K562 (cell line): ENCODE measurements around the gene DR1. TPM values are rescaled to one million over a fixed set of nuclear protein-coding genes. Genes with fewer than 3 reads are reported as not detected.

Experiments used
- ATAC-seq: fragments of 200-7000 bp; cut with Tn5 transposase; 3 replicates; pipeline ENCODE4 v1.9.1; 2020; ENCODE audit warnings: moderate library complexity
- BruUV-seq: library from RNA; stranded (reverse); fragments of 400-500 nt; replicated peaks from 2 replicates; lab custom pipeline; 2021; lab: Mats Ljungman, UMichigan
- CTCF ChIA-PET: fragments of 300-600 bp; formaldehyde crosslinking; extraction: SDS; loops from one replicate; lab custom pipeline; 2021; ENCODE audit warnings: low intra/inter-chr PET ratio; lab: Yijun Ruan, JAX
- POLR2A ChIA-PET: fragments of 300-600, 350-650 bp; sonication (Branson Sonifier 250); formaldehyde crosslinking; extraction: SDS; loops from one replicate; lab custom pipeline; 2021; ENCODE audit warnings: antibody characterized with exemption, inconsistent platforms; lab: Yijun Ruan, JAX
- DNase-seq, 4 experiments: peaks; one replicate each; pipeline versions ENCODE4 v3.0.0 to v3.0.0-alpha.2; 2011 to 2018; ENCODE audit warnings: low spot score in 3 of 4, mixed read lengths in 3 of 4; ENCODE audit errors: extremely low read depth in 1 of 4
- FAIRE-seq: peaks from 2 replicates; lab custom pipeline; 2011; peaks lifted over from hg19 to GRCh38; lab: Jason Lieb, UNC
- H2AFZ ChIP-seq: 2 replicates; pipeline ENCODE4 v1.6.0; 2011; ENCODE audit warnings: low read depth, low read length, control low read depth, inconsistent platforms
- H3K27ac ChIP-seq: fragments of 200-600 bp; 3 replicates; pipeline ENCODE4 v1.8.0; 2011; ENCODE audit warnings: low read depth, mild to moderate bottlenecking, control low read depth, inconsistent platforms, low read length, moderate library complexity, mixed read lengths; ENCODE audit errors: extremely low read depth
- H3K27me3 ChIP-seq, 2 experiments: fragments of 300-600 bp in 1 of 2; 2 replicates in 1 of 2; 3 replicates in 1 of 2; pipeline versions ENCODE4 v1.6.0 to v1.8.0; 2011; ENCODE audit warnings: inconsistent platforms in 2 of 2, low read length in 2 of 2, mild to moderate bottlenecking in 1 of 2, mixed read lengths in 1 of 2, moderate library complexity in 1 of 2; ENCODE audit not compliant: control insufficient read depth in 2 of 2, insufficient read depth in 2 of 2
- H3K36me3 ChIP-seq: fragments of 300-600 bp; 3 replicates; pipeline ENCODE4 v1.8.0; 2011; ENCODE audit warnings: mild to moderate bottlenecking, low read length, inconsistent platforms; ENCODE audit not compliant: control insufficient read depth, insufficient read depth
- H3K4me1 ChIP-seq, 2 experiments: fragments of 200-600 bp in 1 of 2; replicated peaks in 1 of 2; 2 replicates in 1 of 2; 3 replicates in 1 of 2; pipeline versions ENCODE4 v1.5.1 to v1.8.0; 2011; ENCODE audit warnings: inconsistent platforms in 2 of 2, low read length in 2 of 2, mild to moderate bottlenecking in 1 of 2, mixed read lengths in 1 of 2, moderate library complexity in 1 of 2; ENCODE audit not compliant: control insufficient read depth in 2 of 2, insufficient read depth in 2 of 2
- H3K4me2 ChIP-seq: 2 replicates; pipeline ENCODE4 v1.6.1; 2011; ENCODE audit warnings: low read length, control low read depth, inconsistent platforms, mixed read lengths; ENCODE audit not compliant: insufficient read depth
- H3K4me3 ChIP-seq: fragments of 200-600 bp; sonication (generic), shearing (Covaris generic); 2 replicates; pipeline ENCODE4 v1.5.1; 2016; ENCODE audit warnings: control low read depth, inconsistent platforms
- H3K79me2 ChIP-seq: fragments of 200-600 bp; 3 replicates; pipeline ENCODE4 v1.8.0; 2011; ENCODE audit warnings: low read length, inconsistent platforms; ENCODE audit not compliant: control insufficient read depth, insufficient read depth
- H3K9ac ChIP-seq, 2 experiments: 2 replicates each; pipeline versions ENCODE4 v1.6.0 to v1.6.1; 2011; ENCODE audit warnings: low read depth in 2 of 2, low read length in 2 of 2, control low read depth in 1 of 2, inconsistent platforms in 1 of 2, mild to moderate bottlenecking in 1 of 2, mixed read lengths in 1 of 2; ENCODE audit not compliant: insufficient read depth in 1 of 2
- H3K9me1 ChIP-seq: one replicate; pipeline ENCODE4 v1.6.0; 2011; ENCODE audit warnings: inconsistent platforms, mild to moderate bottlenecking, low read length, moderate library complexity; ENCODE audit not compliant: control insufficient read depth, insufficient read depth
- H3K9me3 ChIP-seq: replicated peaks from 2 replicates; pipeline ENCODE4 v1.5.1; 2011; ENCODE audit warnings: low read depth, low read length, inconsistent platforms; ENCODE audit not compliant: control insufficient read depth, insufficient read depth
- H4K20me1 ChIP-seq: replicated peaks from 2 replicates; pipeline ENCODE4 v1.6.1; 2011; ENCODE audit warnings: low read length, inconsistent platforms, mixed read lengths; ENCODE audit not compliant: control insufficient read depth, insufficient read depth
- BRD4 ChIP-seq: fragments of 200-600 bp; sonication (generic); IDR thresholded peaks from 2 replicates; pipeline ENCODE4 v1.6.1; 2017; ENCODE audit warnings: inconsistent platforms
- CBX3 ChIP-seq, 2 experiments: IDR thresholded peaks; 1 replicate in 1 of 2; 2 replicates in 1 of 2; pipeline ENCODE4 v1.6.1; 2012; ENCODE audit warnings: inconsistent platforms in 2 of 2, low read length in 2 of 2, borderline replicate concordance in 1 of 2, control low read depth in 1 of 2
- MEIS2 ChIP-seq: fragments of 450-650 bp; IDR thresholded peaks from 2 replicates; pipeline ENCODE4 v1.6.1; 2014; ENCODE audit warnings: mild to moderate bottlenecking; ENCODE audit not compliant: partially characterized antibody
- NEUROD1 ChIP-seq: fragments of 150-350 bp; IDR thresholded peaks from 2 replicates; pipeline ENCODE4 v1.6.1; 2014; ENCODE audit warnings: borderline replicate concordance, low read length, low read depth; ENCODE audit not compliant: partially characterized antibody
- NFIC ChIP-seq: fragments of 450-650 bp; IDR thresholded peaks from 2 replicates; pipeline ENCODE4 v1.6.1; 2017; ENCODE audit warnings: mild to moderate bottlenecking, inconsistent platforms
- ZBTB1 ChIP-seq: sonication (generic); formaldehyde crosslinking; IDR thresholded peaks from 2 replicates; pipeline ENCODE4 v1.8.1; 2023; ENCODE audit warnings: missing genetic modification reagents, low read depth, mild to moderate bottlenecking, borderline replicate concordance
- WGBS: fragments of 100-300 bp; shearing (Covaris generic); methylation state at CpG from one replicate; pipeline ENCODE4 v1.1.6; 2016; ENCODE audit warnings: low coverage, mixed read lengths; ENCODE audit not compliant: insufficient coverage; ENCODE audit errors: missing lambda C conversion rate; 5-methylcytosine and 5-hydroxymethylcytosine counted together
- in situ Hi-C: fragments of 300-500 bp; cut with MboI; formaldehyde crosslinking; loops from 4 replicates; pipeline ENCODE4 v1.15.0; 2018; ENCODE audit warnings: inconsistent platforms, mixed read lengths
- intact Hi-C: fragments of 100-400 bp; cut with micrococcal nuclease; formaldehyde crosslinking; loops from 2 replicates; pipeline ENCODE4 v1.14.2; 2022
- polyA plus RNA-seq, 8 experiments: library from polyadenylated mRNA; depleted of rRNA in 4 of 8; stranded (reverse) in 5 of 8; unstranded in 3 of 8; fragments of >200 nt; fragmentation: Nextera tagmentation in 2 of 8; fragmentation: Illumina TruSeq in 1 of 8; extraction: Ambion mirVana in 2 of 8; extraction: Trizol in 1 of 8; gene quantifications; 2 replicates each; pipeline versions ENCODE4 v1.2.1 to v1.2.3, GENCODE V29; 2011 to 2014; ENCODE audit warnings: inconsistent platforms in 1 of 8, missing spikeins in 1 of 8
- total RNA-seq, 7 experiments: library from RNA; depleted of rRNA in 6 of 7; stranded (reverse); fragments of >200 nt in 6 of 7; fragmentation: Illumina TruSeq in 2 of 7; extraction: Trizol in 2 of 7; gene quantifications; 2 replicates each; pipeline versions ENCODE4 v1.2.1 to v1.2.3, GENCODE V29; 2011 to 2021; ENCODE audit warnings: low replicate concordance in 1 of 7
- TF ChIP-seq, protein P1 (sequence below), 2 experiments: fragments of 450-650 bp; IDR thresholded peaks; 2 replicates each; pipeline ENCODE4 v1.6.1; 2018; ENCODE audit warnings: mild to moderate bottlenecking in 2 of 2, low read depth in 1 of 2; ENCODE audit not compliant: partially characterized antibody in 2 of 2

The DR1 gene
- total and polyA plus RNA-seq, 9 of the 15 experiments (the other 6 are each of a cell fraction or from before 2014, with no cell fraction given): 8.1 to 78.8 (median 46.3) TPM

DNA sequence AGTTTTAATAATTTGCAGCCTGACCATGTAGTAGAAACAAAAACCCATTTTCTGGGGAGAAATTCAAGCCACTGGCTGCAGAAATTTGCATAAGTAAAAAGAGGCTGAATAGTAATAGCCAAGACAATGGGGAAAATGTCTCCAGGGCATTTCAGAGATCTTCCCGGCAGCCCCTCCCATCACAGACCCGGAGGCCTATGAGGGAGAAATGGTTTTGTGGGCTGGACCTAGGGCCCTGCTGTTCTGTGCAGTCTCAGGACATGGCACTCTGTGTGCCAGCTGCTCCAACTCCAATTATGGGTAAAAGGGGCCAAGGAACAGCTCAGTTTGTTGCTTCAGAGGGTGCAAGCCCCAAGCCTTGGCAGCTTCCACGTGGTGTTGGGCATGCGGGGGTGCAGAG lies 62.5 kb downstream of the DR1 start (continued):
- TF ChIP-seq, protein P1, sequence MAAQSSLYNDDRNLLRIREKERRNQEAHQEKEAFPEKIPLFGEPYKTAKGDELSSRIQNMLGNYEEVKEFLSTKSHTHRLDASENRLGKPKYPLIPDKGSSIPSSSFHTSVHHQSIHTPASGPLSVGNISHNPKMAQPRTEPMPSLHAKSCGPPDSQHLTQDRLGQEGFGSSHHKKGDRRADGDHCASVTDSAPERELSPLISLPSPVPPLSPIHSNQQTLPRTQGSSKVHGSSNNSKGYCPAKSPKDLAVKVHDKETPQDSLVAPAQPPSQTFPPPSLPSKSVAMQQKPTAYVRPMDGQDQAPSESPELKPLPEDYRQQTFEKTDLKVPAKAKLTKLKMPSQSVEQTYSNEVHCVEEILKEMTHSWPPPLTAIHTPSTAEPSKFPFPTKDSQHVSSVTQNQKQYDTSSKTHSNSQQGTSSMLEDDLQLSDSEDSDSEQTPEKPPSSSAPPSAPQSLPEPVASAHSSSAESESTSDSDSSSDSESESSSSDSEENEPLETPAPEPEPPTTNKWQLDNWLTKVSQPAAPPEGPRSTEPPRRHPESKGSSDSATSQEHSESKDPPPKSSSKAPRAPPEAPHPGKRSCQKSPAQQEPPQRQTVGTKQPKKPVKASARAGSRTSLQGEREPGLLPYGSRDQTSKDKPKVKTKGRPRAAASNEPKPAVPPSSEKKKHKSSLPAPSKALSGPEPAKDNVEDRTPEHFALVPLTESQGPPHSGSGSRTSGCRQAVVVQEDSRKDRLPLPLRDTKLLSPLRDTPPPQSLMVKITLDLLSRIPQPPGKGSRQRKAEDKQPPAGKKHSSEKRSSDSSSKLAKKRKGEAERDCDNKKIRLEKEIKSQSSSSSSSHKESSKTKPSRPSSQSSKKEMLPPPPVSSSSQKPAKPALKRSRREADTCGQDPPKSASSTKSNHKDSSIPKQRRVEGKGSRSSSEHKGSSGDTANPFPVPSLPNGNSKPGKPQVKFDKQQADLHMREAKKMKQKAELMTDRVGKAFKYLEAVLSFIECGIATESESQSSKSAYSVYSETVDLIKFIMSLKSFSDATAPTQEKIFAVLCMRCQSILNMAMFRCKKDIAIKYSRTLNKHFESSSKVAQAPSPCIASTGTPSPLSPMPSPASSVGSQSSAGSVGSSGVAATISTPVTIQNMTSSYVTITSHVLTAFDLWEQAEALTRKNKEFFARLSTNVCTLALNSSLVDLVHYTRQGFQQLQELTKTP (IDR thresholded peaks at IDR 0.05; ENCODE audit: low read depth in 1 of 2, partially characterized antibody in 2 of 2): no peak

DNA sequence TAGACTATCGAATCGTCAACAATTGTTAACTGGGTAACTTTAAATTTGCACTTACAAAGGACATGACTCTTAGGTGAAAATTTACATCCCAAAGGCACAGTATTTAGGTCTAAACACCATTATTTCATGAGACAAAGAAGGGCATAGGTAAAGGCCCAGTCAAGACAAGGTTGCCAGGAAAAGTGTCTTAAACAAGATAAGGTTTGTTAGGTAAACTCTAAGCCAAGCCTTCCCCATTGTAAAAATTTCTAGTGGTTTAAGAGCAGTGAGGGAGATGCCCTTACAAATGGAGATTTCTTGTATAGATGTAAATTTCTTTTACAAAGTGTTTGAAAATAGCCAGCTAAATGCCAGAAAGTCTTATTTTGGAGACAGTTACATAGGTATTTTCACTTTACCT lies 65.3 kb downstream of the DR1 start:
- Histone ChIP-seq H3K27ac (no peak overlapping the region), H4K20me1 (no peaks in the 10 kb centered on the region), H3K4me1 (no peaks in the 10 kb centered on the region), H3K9ac (no peak overlapping the region), H3K4me2 (no peak overlapping the region), H3K36me3 (no peaks in the 10 kb centered on the region), H3K9me3 (no peaks in the 10 kb centered on the region; the same call in 1 of the 2 replicates), H3K9me1 (no peaks in the 10 kb centered on the region), H3K27me3 (no peaks in the 10 kb centered on the region; a peak in 1 of 5 replicates), H3K4me3 (no peak overlapping the region), H3K79me2 (no peaks in the 10 kb centered on the region), H2AFZ (no peak overlapping the region)
- 5% methylated on average over 2 of the region's 2 CpGs for WGBS
- ChIA-PET CTCF (no interaction called here), POLR2A (no interaction called here)
- intact Hi-C loops (no loop called here), in situ Hi-C loops (no loop called here)
- TF ChIP-seq NEUROD1 (no peak), ZBTB1 (no peak), BRD4 (no peak), CBX3 (IDR thresholded peaks at IDR 0.05; ENCODE audit: borderline replicate concordance in 1 of 2, low read length in 2 of 2) (no peak), MEIS2 (no peak), NFIC (no peak)
- no TSS peak for BruUV-seq
- DNase-seq (no peak), FAIRE-seq (no peak), ATAC-seq (no peak)
